Measurements from ENCODE around the gene C6orf136. TPM values are rescaled to one million over a fixed set of nuclear protein-coding genes. Genes with fewer than 3 reads are reported as not detected.

Gene C6orf136
- total and polyA plus RNA-seq, 12 donors = 39.8 to 134 (median 53.3) TPM

DNA sequence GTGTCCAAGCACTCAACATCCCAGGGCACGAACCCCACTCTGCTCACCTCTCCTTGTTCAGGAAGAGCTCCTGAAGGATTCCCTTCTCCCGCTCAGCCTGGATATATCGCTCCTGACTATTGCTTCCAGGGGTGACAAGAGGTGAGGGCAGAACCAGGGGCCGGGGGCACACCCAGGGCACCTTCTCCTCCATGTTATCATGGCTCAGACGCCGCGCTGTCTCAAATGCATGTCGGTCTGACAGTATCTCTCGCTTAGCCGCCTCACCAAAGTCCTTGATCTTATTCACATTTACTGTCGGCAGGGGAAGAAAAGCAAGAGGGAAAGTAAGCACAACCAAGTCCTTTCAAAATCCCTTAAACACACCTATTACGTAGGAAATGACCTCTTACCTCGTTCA lies 43.0 kb upstream of the C6orf136 start:
- Histone ChIP-seq H3K27ac (no peak overlapping the region), H3K4me1 (peaks cover 0 to 16% (median 0%) of the 10 kb centered on the region in 9 donors), H3K9me3 (no peaks in the 10 kb centered on the region), H3K4me3 (no peak overlapping the region), H3K27me3 (no peaks in the 10 kb centered on the region), H3K36me3 (peaks cover 23 to 95% (median 82%) of the 10 kb centered on the region in 9 donors)
- 95 to 96% methylated on average over 13 of the region's 13 CpGs for WGBS, 2 donors
- TF ChIP-seq, protein P1, sequence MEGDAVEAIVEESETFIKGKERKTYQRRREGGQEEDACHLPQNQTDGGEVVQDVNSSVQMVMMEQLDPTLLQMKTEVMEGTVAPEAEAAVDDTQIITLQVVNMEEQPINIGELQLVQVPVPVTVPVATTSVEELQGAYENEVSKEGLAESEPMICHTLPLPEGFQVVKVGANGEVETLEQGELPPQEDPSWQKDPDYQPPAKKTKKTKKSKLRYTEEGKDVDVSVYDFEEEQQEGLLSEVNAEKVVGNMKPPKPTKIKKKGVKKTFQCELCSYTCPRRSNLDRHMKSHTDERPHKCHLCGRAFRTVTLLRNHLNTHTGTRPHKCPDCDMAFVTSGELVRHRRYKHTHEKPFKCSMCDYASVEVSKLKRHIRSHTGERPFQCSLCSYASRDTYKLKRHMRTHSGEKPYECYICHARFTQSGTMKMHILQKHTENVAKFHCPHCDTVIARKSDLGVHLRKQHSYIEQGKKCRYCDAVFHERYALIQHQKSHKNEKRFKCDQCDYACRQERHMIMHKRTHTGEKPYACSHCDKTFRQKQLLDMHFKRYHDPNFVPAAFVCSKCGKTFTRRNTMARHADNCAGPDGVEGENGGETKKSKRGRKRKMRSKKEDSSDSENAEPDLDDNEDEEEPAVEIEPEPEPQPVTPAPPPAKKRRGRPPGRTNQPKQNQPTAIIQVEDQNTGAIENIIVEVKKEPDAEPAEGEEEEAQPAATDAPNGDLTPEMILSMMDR (IDR thresholded peaks at IDR 0.05) = no peak
- DNase-seq (no peak), ATAC-seq (no peak)
- intact Hi-C loops (cut with DNase I) = loop anchor here in 3 of 10 donors (5.0 to 10.0 kb wide), 3 partner anchors 59 to 119 kb away; partner anchors contain the start of gene HLA-E (in 1 of the 3)

- intact Hi-C loops (cut with DNase I) = no loop called here
- Histone ChIP-seq H3K36me3 (peaks cover 2 to 70% (median 42%) of the 10 kb centered on the region in 9 donors), H3K4me3 (no peak overlapping the region), H3K27me3 (no peaks in the 10 kb centered on the region), H3K9me3 (no peaks in the 10 kb centered on the region), H3K27ac (peak overlapping the region in 3 of 10 donors; percentile 5 to 38 (median 21)), H3K4me1 (peaks cover 6 to 60% (median 54%) of the 10 kb centered on the region in 9 donors)
- ATAC-seq = no peak
- 78 to 82% methylated on average over 4 of the region's 4 CpGs for WGBS, 2 donors
- TF ChIP-seq, protein P1 (IDR thresholded peaks at IDR 0.05) = no peak
- no peak for DNase-seq
Measured at GRCh38 chr6:30610065-30610464, 36.9 kb upstream of the C6orf136 start.

GRCh38 chr6:30611150-30611855 lies 35.6 kb upstream of the C6orf136 start:
- no peak for DNase-seq
- Histone ChIP-seq H3K9me3 (no peaks in the 10 kb centered on the region), H3K27me3 (no peaks in the 10 kb centered on the region), H3K4me1 (peaks cover 6 to 60% (median 54%) of the 10 kb centered on the region in 9 donors), H3K4me3 (no peak overlapping the region), H3K36me3 (peaks cover 3 to 66% (median 35%) of the 10 kb centered on the region in 9 donors), H3K27ac (peak overlapping the region in 2 of 10 donors; percentile 17 to 86)
- intact Hi-C loops (cut with DNase I) = no loop called here
- TF ChIP-seq, protein P1 (IDR thresholded peaks at IDR 0.05) = no peak
- ATAC-seq = no peak
- WGBS, 2 donors = 79 to 83% methylated on average over 9 of the region's 9 CpGs

GRCh38 chr6:30611856-30612194 lies 35.1 kb upstream of the C6orf136 start:
- ATAC-seq = no peak
- no peak for DNase-seq
- WGBS, 2 donors = 60 to 63% methylated on average over 2 of the region's 2 CpGs
- TF ChIP-seq, protein P1 (IDR thresholded peaks at IDR 0.05) = no peak
- Histone ChIP-seq H3K36me3 (peaks cover 6 to 66% (median 35%) of the 10 kb centered on the region in 9 donors), H3K27ac (peak overlapping the region in 1 of 10 donors; percentile 86), H3K4me3 (no peak overlapping the region), H3K27me3 (no peaks in the 10 kb centered on the region), H3K4me1 (peaks cover 6 to 60% (median 54%) of the 10 kb centered on the region in 9 donors), H3K9me3 (no peaks in the 10 kb centered on the region)
- intact Hi-C loops (cut with DNase I) = no loop called here

Measured in heart right ventricle (tissue), 16 donors.